Bronchial epithelial cell (primary cell): Measurements from ENCODE around the gene ZFAND5. TPM values are rescaled to one million over a fixed set of nuclear protein-coding genes. Genes with fewer than 3 reads are reported as not detected.

Experiments
- DNase-seq: peaks from one replicate; pipeline ENCODE4 v3.0.0-alpha.2; 2010; ENCODE audit warnings: low read depth
- FAIRE-seq: peaks from 2 replicates; lab custom pipeline; 2011; peaks lifted over from hg19 to GRCh38; lab: Jason Lieb, UNC
- H3K27me3 ChIP-seq: 2 replicates; pipeline ENCODE4 v1.5.1; 2011; ENCODE audit warnings: low read length; ENCODE audit not compliant: control insufficient read depth, insufficient read depth
- H3K36me3 ChIP-seq: 2 replicates; pipeline ENCODE4 v1.5.1; 2011; ENCODE audit warnings: low read length; ENCODE audit not compliant: control insufficient read depth, insufficient read depth
- H3K4me3 ChIP-seq: 2 replicates; pipeline ENCODE4 v1.5.1; 2011; ENCODE audit warnings: mild to moderate bottlenecking, low read depth, low read length, control low read depth
- CTCF ChIP-seq: IDR thresholded peaks from 2 replicates; pipeline ENCODE4 v1.5.1; 2011; ENCODE audit warnings: mild to moderate bottlenecking, moderate library complexity, low read length, control low read depth, inconsistent platforms; ENCODE audit not compliant: insufficient read depth, severe bottlenecking
- total RNA-seq: library from RNA; depleted of rRNA; stranded (reverse); fragments of >200 nt; gene quantifications from 2 replicates; pipeline ENCODE4 v1.2.1, GENCODE V29; 2014

ZFAND5 gene
- total RNA-seq, 1 donor from 2014 or later: 36.1 TPM

GRCh38 chr9:72333197-72333596, 31.8 kb downstream of the ZFAND5 start:
- TF ChIP-seq CTCF: no peak
- Histone ChIP-seq H3K36me3 (no peaks in the 10 kb centered on the region), H3K4me3 (no peak overlapping the region), H3K27me3 (no peaks in the 10 kb centered on the region)
- DNase-seq: no peak
- FAIRE-seq: no peak

- Histone ChIP-seq H3K4me3 (no peak overlapping the region), H3K27me3 (no peaks in the 10 kb centered on the region), H3K36me3 (no peaks in the 10 kb centered on the region)
- FAIRE-seq (no peak), DNase-seq (no peak)
- no peak for TF ChIP-seq CTCF
Measured at GRCh38 chr9:72332351-72332750, 32.7 kb downstream of the ZFAND5 start.

GRCh38 chr9:72327631-72328030, 37.4 kb downstream of the ZFAND5 start:
- Histone ChIP-seq H3K4me3 (no peak overlapping the region), H3K36me3 (no peaks in the 10 kb centered on the region), H3K27me3 (no peaks in the 10 kb centered on the region)
- no peak for TF ChIP-seq CTCF
- FAIRE-seq: no peak
- DNase-seq: no peak

GRCh38 chr9:72326641-72327040, 38.4 kb downstream of the ZFAND5 start:
- Histone ChIP-seq H3K27me3 (no peaks in the 10 kb centered on the region), H3K4me3 (no peak overlapping the region), H3K36me3 (no peaks in the 10 kb centered on the region)
- no peak for DNase-seq
- TF ChIP-seq CTCF: no peak
- no peak for FAIRE-seq

- Histone ChIP-seq H3K36me3 (no peaks in the 10 kb centered on the region), H3K27me3 (no peaks in the 10 kb centered on the region), H3K4me3 (no peak overlapping the region)
- DNase-seq: no peak
- TF ChIP-seq CTCF: no peak
- FAIRE-seq: no peak
Measured at GRCh38 chr9:72324974-72325373, 40.0 kb downstream of the ZFAND5 start.

- TF ChIP-seq CTCF: no peak
- Histone ChIP-seq H3K27me3 (no peaks in the 10 kb centered on the region), H3K4me3 (no peak overlapping the region), H3K36me3 (no peaks in the 10 kb centered on the region)
- DNase-seq: no peak
- no peak for FAIRE-seq
Measured at GRCh38 chr9:72322678-72323077, 42.3 kb downstream of the ZFAND5 start.
